Measurements from ENCODE around the gene ANKRD42. TPM values are rescaled to one million over a fixed set of nuclear protein-coding genes. Genes with fewer than 3 reads are reported as not detected.

ANKRD42 gene
- total and polyA plus RNA-seq, 9 of the 15 experiments (the other 6 are each of a cell fraction or from before 2014, with no cell fraction given) = 2.8 to 9.1 (median 6.1) TPM

- no TSS peak for BruUV-seq (replicated peaks)
- intact Hi-C loops (cut with micrococcal nuclease) = no loop called here
Measured at GRCh38 chr11:83161610-83162199, 31.8 kb upstream of the ANKRD42 start.

More at GRCh38 chr11:83161610-83162199, 31.8 kb upstream of the ANKRD42 start:
- WGBS (ENCODE audit: insufficient coverage, low coverage, missing lambda C conversion rate) = 62% methylated on average over 1 of the region's 1 CpG
- H3K27ac ChIP-seq (ENCODE audit: extremely low read depth, low read depth, low read length) = no peak overlapping the region
- no peak overlapping the region for H3K4me3 ChIP-seq
- no peak for DNase-seq (ENCODE audit: extremely low read depth in 1 of 4, low spot score in 3 of 4)
- H3K4me1 ChIP-seq (replicated peaks in 1 of 2; ENCODE audit: control insufficient read depth in 2 of 2, insufficient read depth in 2 of 2, low read length in 2 of 2) = peaks cover 0 to 11% of the 10 kb centered on the region in 2 experiments; a peak in 2 of 5 replicates
- H3K27me3 ChIP-seq (ENCODE audit: control insufficient read depth in 2 of 2, insufficient read depth in 2 of 2, low read length in 2 of 2) = no peaks in the 10 kb centered on the region
- H3K9me3 ChIP-seq (replicated peaks; ENCODE audit: control insufficient read depth, insufficient read depth, low read depth, low read length) = 0 out of 2 replicates have a peak, but pooled peaks cover 3% of the 10 kb centered on the region
- ChIA-PET POLR2A (no interaction called here), CTCF (ENCODE audit: low intra/inter-chr PET ratio) (no interaction called here)
- in situ Hi-C loops (cut with MboI) = no loop called here
- peaks cover 26% of the 10 kb centered on the region for H4K20me1 ChIP-seq (replicated peaks; ENCODE audit: control insufficient read depth, insufficient read depth, low read length)
- peaks cover 97% of the 10 kb centered on the region for H3K79me2 ChIP-seq (ENCODE audit: control insufficient read depth, insufficient read depth, low read length)
- H3K9ac ChIP-seq (ENCODE audit: insufficient read depth in 1 of 2, low read depth in 2 of 2, low read length in 2 of 2) = no peak overlapping the region
- no peak overlapping the region for H2AFZ ChIP-seq (ENCODE audit: low read depth, low read length)
- H3K36me3 ChIP-seq (ENCODE audit: control insufficient read depth, insufficient read depth, low read length) = peaks cover 84% of the 10 kb centered on the region
- H3K4me2 ChIP-seq (ENCODE audit: insufficient read depth, low read length) = no peak overlapping the region
- no peak for FAIRE-seq
- TF ChIP-seq PHF21A (IDR thresholded peaks at IDR 0.05; ENCODE audit: borderline replicate concordance, low read depth) (no peak), POLR2A (conservative IDR thresholded peaks at IDR 0.05) (peak; percentile 65), HIVEP1 (CRISPR knock-in tag; IDR thresholded peaks at IDR 0.05) (no peak), TARDBP (IDR thresholded peaks at IDR 0.05) (no peak), SUPT5H (IDR thresholded peaks at IDR 0.05) (peak; percentile 50; the same call in 1 of the 2 replicates), POLR2G (IDR thresholded peaks at IDR 0.05; ENCODE audit: low read depth, low read length) (0 out of 2 replicates have a peak, but pooled peaks have one; percentile 2), KHSRP (IDR thresholded peaks at IDR 0.05) (0 out of 2 replicates have a peak, but pooled peaks have one; percentile 41), ADNP (tag; IDR thresholded peaks at IDR 0.05) (no peak), EP400 (IDR thresholded peaks at IDR 0.05) (0 out of 2 replicates have a peak, but pooled peaks have one; percentile 14), PML (IDR thresholded peaks at IDR 0.05; ENCODE audit: low read length) (0 out of 2 replicates have a peak, but pooled peaks have one; percentile 9), MCM7 (IDR thresholded peaks at IDR 0.05) (no peak), TEAD2 (tag; IDR thresholded peaks at IDR 0.05) (no peak), THRAP3 (IDR thresholded peaks at IDR 0.05; ENCODE audit: borderline replicate concordance) (0 out of 2 replicates have a peak, but pooled peaks have one; percentile 14), IRF2 (CRISPR knock-in tag; IDR thresholded peaks at IDR 0.05) (no peak), CXXC5 (CRISPR knock-in tag; IDR thresholded peaks at IDR 0.05) (no peak), BCLAF1 (IDR thresholded peaks at IDR 0.05; ENCODE audit: borderline replicate concordance in 1 of 2, control insufficient read depth in 1 of 2, low read depth in 2 of 2, low read length in 1 of 2) (no peak), ZBTB5 (IDR thresholded peaks at IDR 0.05) (no peak)
- H3K9me1 ChIP-seq (ENCODE audit: control insufficient read depth, insufficient read depth, low read length) = no peaks in the 10 kb centered on the region
- ATAC-seq = no peak
